ENCODE results near the gene GJB5.
"Not testable (repeated sequence)": the region's sequence is repeated elsewhere in the genome, so short reads cannot be mapped to it uniquely, and the experiment has no call there.

Gene GJB5

DNA sequence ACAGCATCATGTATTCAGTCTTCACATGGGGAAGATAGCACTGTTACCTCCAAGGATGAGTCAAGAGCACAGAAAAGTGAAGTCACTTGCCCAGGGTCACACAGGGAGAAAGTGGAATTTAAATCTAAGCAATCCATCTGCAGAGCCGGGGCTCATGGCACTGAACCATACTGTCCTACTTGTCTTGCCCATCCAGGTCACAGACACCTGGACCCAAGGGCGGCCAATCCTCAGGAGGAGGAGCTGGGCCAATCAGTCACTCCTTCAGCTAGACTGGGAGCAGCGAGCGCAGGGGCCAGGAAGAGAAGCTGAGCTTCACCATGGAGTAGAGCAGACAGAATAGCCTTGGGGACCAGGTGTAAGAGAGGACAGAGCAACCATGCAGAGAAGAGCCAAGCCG, 9.2 kb upstream of the GJB5 start:
- DNase-seq (ENCODE audit: low spot score): no peak

DNA sequence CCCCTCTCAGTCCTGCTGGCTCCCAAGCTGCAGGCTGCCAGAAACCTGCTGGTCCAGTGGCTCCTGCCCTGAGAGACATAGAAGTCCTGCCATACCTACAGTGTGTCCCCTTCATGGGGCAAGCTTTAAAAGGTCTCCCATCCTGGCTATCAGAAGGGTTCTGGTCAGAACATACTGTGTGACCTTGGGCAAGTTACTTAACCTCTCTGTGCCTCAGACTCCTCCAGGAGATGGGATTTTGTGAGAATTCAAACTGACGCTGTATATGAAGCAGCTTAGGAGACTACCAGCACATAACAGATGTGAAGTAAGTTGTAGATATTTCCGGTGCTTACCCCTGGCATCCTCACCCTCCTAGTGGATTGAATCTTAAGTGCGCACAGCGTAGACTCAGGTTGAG, 8.7 kb upstream of the GJB5 start:
- DNase-seq (ENCODE audit: low spot score): no peak

DNA sequence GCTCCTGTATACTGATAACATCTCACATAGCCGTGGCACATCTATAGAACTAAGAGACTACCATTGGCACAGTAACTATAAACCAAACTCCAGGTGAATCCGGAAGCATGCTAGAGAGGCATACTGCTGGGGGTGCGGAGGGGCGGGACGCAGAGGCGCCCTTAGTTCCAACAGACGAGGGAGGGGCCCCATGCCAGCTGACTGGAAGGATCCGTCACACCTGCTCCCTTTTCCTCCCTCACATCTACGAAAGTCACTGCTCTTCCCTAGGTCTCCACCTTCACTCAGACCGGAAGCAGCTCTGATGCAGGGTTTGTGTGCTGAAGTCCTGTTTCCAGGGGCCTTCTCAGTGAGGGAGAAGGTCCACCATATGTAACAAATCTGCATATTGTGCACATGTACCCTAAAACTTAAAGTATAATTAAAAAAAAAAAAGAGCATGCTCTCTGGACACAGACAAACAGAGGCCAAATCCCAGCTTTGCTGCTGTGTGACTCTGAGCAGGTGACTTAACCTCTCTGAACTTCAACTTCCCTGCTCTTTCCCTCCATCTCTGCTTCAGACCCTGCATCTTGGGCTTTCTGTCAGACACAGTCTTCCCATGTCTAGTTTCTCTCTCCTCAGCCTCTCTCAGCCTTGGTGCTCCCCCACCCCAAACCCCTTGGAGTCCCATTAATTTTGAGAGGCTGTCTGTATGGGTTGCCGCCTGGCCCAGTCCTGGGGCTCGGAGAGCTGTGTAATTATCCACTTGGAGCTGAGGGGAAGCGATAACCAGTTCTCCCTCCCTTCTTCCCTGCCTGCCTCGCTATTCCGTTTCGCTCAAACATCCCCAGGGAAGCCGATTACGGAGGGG, 7.8 kb upstream of the GJB5 start:
- no peak for DNase-seq (ENCODE audit: low spot score)

DNA sequence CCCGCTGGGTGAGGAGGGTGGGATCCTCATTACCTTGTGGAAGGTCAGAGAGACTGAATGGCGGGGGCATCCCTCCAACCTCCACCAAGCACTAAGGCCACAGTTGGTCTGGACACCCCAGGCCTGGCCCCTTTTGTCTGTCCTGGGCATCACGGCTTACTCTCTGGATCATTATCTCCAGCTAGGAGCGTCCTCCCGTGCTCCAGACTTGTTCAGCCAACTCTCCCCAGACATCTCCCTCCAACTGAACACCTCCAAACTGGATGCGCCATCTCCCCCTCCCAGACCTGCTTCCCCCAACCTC, 7.3 kb upstream of the GJB5 start:
- DNase-seq (ENCODE audit: low spot score): no peak

DNA sequence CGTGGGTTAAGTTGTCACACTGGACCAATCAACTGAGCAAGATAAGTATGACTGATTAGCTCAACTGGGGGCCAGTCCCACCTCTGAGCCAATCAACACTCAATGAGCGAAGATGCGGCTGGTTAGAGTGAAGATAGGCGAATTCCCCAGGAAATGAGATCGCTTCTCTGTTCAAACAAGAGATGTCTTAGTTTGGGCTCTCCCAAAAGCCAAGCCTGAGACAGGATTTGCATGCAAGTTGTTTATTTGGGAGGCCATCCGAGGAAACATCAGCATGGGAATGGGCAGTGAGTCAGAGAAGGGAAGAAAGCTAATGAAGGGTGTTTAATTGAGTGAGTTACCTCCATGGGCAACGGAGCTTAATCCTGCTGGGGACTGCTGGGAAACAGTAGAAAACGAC, 4.9 kb upstream of the GJB5 start:
- no peak for DNase-seq (ENCODE audit: low spot score)

DNA sequence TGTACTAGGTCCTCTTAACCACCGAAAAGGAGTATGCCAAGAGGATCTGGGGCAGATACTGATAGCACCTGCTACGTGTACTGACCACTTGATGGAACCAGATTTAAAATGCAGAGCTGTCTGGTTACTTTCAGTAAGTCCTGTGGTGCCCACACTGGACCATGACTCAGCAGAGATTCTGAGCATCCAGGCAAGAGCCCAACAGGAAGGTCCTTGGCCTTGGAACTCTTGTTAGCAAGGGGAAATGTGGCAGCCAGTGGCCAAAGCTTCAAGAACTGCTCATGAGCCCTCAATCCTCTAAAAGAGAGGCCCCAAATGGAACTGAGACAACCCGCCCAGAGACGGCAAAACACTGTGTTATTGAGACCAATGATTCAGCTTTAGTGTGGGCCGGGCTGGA, 4.2 kb upstream of the GJB5 start:
- no peak for DNase-seq (ENCODE audit: low spot score)

DNA sequence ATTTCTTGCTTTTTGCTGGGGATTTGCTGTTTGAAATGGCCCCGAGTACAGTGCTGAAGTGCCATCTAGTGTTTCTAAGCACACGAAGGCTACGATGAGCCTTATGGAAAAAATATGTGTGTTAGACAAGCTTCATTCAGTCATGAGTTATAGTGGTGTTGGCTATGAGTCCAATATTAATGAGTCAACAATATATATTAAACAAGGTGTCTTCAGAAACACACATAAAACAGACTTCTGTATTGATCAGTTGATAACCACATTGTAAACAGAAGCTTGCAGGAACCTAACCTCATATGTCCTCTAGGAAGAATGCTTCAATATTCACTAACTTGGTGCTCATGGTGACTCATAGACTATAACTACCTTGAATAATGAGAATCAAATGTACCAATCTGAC, 1.7 kb upstream of the GJB5 start:
- DNase-seq (ENCODE audit: low spot score): no peak

DNA sequence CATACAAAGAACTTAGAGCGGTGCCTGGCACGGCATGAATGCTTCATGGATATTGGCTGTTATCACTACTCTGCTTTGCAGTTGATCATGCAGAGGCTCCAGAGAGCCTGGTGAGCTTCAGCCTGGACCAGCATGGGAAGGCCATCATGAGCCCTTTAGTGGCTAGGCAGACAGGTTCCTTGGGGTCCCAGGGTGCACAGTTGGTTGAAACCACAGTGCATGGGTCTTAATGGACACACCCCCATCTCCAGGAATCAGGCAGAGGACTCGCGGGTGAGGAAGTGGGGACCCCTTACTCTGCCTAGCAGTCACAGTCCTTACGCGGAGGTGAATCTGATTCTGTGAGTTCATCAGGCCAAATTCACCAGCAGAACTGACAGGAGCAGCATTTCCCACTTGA, 1.1 kb downstream of the GJB5 start:
- DNase-seq (ENCODE audit: low spot score): no peak

DNA sequence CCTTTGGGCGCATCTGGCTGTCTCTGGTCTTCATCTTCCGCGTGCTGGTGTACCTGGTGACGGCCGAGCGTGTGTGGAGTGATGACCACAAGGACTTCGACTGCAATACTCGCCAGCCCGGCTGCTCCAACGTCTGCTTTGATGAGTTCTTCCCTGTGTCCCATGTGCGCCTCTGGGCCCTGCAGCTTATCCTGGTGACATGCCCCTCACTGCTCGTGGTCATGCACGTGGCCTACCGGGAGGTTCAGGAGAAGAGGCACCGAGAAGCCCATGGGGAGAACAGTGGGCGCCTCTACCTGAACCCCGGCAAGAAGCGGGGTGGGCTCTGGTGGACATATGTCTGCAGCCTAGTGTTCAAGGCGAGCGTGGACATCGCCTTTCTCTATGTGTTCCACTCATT, 2.5 kb downstream of the GJB5 start:
- DNase-seq (ENCODE audit: low spot score): no peak

DNA sequence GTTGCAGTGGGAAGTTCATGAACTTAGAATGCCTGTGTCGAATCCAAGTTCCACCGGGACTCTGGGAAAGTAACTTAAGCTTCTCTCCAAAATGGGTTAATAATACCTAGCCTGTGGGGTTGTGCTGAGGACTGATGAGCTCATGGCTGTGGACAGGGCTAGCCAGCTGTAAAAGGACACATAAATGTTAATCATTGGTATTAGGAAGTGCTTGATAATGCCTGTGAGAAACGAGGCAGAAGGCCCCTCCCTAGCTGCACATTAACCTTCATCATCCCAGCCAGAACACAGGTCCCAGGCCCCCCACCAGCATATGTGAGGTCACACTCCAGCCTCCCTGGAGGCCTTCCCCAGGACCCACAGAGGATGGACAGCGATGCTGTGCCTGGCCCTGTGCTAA, 3.9 kb downstream of the GJB5 start:
- no peak for DNase-seq (ENCODE audit: low spot score)

DNA sequence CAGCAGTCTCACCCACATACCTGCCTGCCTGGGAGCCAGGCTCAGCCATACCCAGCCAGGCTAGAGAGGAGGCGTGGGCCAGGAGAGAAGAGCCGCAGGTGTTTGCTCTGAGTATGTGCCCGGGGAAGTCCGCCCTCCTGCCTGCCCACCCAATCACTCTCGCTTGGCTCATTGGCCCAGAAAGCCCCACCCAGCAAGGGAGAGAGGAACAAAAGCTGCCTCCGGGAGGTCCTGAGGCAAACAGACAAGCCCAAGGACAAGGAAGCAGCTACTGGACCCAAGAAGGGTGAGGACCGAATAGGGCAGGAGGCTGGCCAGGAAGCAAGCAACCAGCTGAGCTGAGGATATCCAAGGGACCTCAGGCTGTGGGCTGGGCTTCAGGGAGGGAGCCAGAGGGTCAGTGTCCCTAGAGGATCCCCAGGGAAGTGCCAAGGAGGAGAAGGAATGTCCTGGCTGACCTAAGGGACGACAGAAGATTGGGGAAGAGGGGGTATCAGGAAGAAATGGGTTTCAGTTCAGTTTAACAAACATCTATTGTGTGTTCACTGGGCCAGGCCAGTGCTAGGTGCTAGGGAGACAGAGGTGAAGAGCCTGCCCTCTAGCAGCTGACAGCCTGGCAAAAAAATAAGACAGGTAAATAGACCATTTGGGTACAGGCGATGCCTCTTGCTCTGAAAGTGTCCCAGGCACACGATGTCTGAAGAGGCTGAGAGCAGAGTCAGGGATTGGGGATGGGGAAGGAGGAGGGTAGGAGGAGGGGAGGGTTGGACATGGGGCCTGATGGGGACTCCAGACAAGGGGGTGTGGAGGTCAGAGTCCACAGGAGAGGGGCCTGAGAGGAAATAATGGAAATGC, 4.9 kb downstream of the GJB5 start, which contains the start of gene GJB4:
TSS of gene GJB4 (plus strand) at position 238 of the 855 bp plus-strand sequence. CDS start 1,515 bp downstream, outside the sequence.
- DNase-seq (ENCODE audit: low spot score): no peak

DNA sequence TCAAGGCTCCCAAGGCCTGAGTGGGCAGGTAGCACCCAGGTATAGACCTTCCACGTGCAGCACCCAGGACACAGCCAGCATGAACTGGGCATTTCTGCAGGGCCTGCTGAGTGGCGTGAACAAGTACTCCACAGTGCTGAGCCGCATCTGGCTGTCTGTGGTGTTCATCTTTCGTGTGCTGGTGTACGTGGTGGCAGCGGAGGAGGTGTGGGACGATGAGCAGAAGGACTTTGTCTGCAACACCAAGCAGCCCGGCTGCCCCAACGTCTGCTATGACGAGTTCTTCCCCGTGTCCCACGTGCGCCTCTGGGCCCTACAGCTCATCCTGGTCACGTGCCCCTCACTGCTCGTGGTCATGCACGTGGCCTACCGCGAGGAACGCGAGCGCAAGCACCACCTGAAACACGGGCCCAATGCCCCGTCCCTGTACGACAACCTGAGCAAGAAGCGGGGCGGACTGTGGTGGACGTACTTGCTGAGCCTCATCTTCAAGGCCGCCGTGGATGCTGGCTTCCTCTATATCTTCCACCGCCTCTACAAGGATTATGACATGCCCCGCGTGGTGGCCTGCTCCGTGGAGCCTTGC, 6.4 kb downstream of the GJB5 start:
- DNase-seq (ENCODE audit: low spot score): no peak

DNA sequence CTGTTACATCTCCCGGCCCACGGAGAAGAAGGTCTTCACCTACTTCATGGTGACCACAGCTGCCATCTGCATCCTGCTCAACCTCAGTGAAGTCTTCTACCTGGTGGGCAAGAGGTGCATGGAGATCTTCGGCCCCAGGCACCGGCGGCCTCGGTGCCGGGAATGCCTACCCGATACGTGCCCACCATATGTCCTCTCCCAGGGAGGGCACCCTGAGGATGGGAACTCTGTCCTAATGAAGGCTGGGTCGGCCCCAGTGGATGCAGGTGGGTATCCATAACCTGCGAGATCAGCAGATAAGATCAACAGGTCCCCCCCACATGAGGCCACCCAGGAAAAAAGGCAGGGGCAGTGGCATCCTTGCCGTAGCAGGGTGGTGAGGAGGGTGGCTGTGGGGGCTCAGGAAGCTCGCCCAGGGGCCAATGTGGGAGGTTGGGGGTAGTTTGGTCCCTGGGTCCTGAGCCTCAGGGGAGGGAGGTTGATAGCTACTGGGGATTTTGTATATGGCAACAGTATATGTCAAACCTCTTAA, 7.0 kb downstream of the GJB5 start:
- DNase-seq (ENCODE audit: low spot score): no peak

DNA sequence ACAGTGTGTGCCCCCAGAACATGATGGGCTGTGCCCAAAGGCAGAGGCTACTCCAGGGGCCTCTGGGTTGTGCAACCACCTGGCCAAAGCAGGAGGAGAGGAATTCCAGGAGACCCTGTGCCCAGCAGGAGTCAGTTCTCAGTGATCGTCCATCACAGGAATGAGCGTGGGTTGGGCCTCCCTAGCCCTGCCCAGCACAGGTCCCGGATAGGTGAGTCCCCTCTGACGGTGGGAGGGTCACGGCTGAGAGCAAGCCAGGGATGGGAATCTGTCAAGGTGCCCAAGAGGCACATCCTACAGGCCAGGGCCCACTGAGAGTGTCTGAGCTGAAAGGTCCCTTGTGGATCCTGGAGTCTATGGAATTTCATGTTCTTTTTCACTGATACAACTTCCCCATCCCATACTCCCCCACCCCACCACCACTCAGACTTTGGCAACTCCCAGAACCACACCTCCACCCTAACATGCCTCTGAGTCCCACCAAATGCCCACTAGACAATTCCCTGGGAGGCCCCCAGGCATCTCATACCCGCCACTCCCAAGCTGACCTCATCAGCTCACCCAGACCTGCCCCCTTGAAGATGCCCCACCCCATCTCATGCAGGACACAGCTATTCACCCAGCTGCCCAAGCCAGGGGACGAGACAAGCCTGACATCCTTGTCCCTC, 7.8 kb downstream of the GJB5 start:
- no peak for DNase-seq (ENCODE audit: low spot score)

DNA sequence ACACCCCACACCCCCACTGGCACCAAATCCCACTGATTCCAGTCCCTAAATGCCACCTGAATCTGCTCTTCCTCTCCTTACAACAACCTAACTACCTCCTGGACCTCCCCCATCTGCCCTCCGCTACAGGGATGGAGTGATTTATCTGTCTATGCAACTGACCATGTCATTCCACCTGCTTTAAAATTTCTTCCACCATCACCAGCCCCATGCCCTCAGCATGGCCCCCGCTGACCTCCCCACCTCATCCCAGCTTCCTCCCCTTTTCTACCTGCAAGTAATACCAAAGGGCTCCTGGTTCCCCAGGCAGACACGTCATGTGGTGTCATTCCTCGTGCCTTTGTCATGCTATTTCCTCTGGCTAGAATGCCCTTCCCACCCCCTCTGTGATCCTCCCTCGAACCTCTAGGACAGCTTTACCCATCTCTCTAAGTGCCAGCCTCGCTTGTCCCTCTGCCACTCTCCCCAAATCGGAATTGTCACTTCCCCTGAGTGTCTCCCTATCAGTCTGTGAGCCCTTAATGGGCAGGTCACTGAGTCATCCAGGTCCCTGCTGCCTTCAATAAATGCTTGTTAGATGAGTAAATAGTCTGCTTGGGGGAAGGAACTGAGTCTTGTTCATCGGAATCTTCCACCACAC, 8.4 kb downstream of the GJB5 start:
- no peak for DNase-seq (ENCODE audit: low spot score)

DNA sequence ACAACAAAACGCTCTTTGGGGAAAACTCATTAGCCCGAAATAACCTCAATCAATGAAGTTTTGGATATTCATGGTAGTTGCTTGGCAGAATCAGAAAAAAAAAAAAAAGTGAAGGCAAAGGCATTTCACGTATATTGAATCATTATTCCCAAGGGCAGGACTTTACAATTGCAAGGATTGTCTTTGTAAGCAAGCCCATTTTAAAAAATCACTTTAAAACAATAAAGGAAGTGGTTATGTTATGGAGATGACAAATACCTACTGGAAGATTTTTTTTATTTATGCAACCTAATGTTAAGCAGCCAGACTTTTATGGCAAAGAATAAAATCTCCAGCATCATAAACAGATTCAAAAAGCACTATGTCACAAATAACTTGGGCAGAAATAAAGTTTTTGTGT, 14.0 kb downstream of the GJB5 start:
- DNase-seq (ENCODE audit: low spot score): no peak

DNA sequence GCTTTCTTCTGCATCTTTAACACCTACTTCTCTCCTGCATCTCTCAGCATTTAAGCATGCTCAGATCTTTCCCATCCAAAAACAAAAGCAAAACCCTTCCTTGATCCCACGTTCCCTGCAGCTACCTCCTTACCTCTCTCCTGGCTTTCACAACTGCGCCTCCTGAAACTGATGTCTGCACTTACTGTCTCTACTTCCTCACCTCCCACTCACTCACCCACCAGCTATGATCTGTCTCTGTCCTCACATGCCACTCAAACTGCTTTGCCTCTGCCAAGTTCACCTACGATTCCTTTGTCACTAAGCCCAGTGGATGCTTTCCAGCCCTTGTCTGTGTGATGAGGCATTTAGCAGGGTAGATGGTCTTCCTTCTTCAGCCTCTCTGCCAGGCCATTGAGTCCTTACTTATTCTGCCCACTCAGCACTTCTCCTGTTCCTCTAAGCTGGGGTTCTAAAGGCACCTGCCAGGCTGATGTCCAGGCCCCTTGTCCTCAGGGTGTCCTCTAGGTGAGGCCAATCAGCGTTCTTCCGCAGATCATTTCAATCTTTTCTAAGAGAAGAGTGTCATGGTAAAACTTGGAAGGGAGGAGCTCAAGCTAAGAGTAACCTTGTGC, 16.2 kb downstream of the GJB5 start:
- DNase-seq (ENCODE audit: low spot score): no peak

DNA sequence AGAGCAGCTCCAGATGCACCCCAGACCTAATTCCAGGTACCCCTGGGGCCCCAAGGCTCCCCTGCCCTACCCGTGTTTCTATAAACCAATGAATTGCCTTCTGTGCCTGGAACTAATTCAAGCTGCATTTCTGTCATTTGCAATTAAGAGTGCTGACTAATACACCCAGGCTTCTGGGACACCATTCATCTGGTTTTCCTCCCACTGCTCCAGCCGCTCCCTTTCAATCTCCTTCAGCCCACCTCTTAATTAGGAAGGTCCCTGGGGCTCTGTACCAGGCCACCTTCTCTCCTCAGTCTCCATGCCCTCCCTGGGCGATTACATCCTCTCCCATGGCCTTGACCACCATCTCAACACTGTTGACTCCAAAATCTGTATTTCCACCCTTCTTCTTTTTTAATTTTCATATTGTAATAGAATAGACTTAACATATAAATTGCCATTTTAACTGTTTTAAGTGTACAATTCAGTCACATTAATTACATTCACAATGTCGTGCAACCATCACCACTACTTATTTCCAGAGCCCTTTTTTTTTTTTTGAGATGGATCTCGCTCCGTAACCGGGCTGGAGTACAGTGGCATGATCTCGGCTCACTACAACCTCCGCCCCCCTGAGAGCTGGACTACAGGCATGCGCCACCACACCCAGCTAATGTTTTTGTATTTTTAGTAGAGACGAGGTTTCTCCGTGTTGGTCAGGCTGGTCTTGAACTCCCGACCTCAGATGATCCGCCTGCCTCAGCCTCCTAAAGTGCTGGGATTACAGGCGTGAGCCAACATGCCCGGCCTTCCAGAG, 16.9 kb downstream of the GJB5 start:
- no peak for DNase-seq (ENCODE audit: low spot score)

DNA sequence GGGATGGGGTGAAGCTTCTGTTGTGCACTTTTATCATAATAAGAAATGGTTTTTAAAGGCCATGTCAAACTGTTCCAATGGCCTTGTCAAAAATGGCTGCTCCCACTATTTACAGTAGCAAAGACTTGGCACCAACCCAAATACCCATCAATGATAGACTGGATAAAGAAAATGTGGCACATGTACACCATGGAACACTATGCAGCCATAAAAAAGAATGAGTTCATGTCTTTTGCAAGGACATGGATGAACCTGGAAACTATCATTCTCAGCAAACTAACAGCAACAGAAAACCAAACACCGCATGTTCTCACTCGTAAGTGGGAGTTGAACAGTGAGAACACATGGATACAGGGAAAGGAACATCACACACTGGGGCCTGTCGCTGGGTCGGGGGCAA, 18.3 kb downstream of the GJB5 start:
- DNase-seq (ENCODE audit: low spot score): not testable (repeated sequence)

DNA sequence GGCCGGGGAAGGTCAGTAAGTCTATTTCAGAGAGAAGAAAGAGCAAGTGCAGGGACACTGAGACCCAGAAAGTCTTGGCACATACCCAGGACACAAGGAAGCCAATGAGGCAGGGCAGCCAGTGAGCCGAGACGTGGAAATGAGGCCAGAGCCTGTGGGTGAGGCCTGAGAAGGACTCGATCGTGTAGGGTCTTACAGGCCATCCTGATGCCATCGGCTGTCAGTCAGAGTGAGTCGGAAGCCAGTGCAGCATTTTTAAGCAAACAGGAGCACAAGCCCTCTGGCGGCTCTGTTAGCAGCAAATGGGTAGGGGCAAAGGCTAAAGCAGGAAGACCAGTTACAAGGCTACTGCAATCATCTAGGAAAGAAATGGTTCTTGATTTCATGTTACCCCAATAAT, 20.1 kb downstream of the GJB5 start:
- DNase-seq (ENCODE audit: low spot score): no peak
